ENCODE results near the gene MAML3. TPM values are rescaled to one million over a fixed set of nuclear protein-coding genes. Genes with fewer than 3 reads are reported as not detected.

The MAML3 gene
- total RNA-seq, 4 donors from 2014 or later: 16.1 to 40.0 (median 18.1) TPM

DNA sequence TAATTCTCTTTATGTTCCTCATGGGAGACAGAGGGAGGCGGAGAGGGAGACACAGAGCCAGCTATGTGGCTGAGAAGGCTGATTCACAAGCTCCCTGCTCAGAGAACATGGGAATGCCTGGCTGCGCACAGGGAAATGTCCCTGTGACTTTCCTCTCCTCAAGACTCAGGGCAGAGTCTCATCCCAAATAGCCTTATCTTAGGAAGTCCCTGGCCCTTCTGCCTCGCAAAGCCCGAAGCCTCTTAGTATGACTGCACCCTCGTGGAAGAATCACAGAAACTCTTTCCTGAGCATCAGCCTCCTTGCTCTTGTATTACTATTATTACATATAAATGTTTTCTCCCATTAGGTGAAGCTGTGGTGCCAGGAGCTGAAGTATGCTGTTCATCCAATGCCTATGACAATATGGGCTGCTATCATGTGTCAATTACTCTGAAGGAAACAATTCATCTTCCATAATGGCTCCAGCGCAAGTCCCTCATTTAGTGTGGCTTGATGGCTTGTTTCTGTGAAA, 257.8 kb downstream of the MAML3 start:
- Histone ChIP-seq H3K36me3 (no peaks in the 10 kb centered on the region), H3K4me3 (no peak overlapping the region), H3K4me1 (peaks cover 0 to 1% (median under 1%) of the 10 kb centered on the region in 4 donors), H3K27me3 (no peaks in the 10 kb centered on the region), H3K9me3 (no peaks in the 10 kb centered on the region), H3K27ac (no peak overlapping the region)
- intact Hi-C loops (cut with DNase I; ENCODE audit: low total_unique reads): no loop called here
- WGBS, 2 donors (ENCODE audit: low coverage in 1 of 2): 93 to 100% methylated on average over 1 to 6 of the region's 6 CpGs
- no peak for DNase-seq
- in situ Hi-C loops (cut with MboI; ENCODE audit: low pct_ligation_motif_present in 1 of 4, low pct_unique_long_range_greater_than_20kb in 1 of 4, low sequenced_read_pairs in 3 of 4): no loop called here
- TF ChIP-seq POLR2A (IDR thresholded peaks at IDR 0.05): no peak

DNA sequence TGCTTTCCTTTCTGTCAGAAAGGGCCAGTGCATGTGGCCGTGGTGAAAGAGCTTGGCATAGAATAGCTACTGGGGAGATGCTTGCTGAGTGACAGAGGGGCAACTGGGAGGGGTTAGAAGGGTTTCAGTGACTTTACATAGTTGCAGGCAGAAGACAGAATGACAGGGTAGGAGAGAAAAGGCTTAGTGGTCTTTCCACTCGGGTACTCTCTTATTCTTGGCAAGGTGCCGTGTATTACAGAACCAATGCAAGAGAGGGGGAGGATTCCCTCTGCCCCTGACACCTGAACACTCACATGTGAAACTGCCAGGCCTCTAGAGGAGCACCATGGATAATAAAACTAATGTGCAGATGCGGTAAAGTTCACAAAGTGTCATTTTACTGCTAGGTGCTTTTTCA, 260.2 kb downstream of the MAML3 start:
- Histone ChIP-seq H3K9me3 (no peaks in the 10 kb centered on the region), H3K4me1 (no peaks in the 10 kb centered on the region), H3K4me3 (no peak overlapping the region), H3K27ac (no peak overlapping the region), H3K27me3 (no peaks in the 10 kb centered on the region), H3K36me3 (no peaks in the 10 kb centered on the region)
- TF ChIP-seq POLR2AphosphoS5 (IDR thresholded peaks at IDR 0.05) (no peak), POLR2A (IDR thresholded peaks at IDR 0.05) (no peak), EP300 (IDR thresholded peaks at IDR 0.05; ENCODE audit: low read depth) (no peak)
- TF ChIP-seq, protein P1, sequence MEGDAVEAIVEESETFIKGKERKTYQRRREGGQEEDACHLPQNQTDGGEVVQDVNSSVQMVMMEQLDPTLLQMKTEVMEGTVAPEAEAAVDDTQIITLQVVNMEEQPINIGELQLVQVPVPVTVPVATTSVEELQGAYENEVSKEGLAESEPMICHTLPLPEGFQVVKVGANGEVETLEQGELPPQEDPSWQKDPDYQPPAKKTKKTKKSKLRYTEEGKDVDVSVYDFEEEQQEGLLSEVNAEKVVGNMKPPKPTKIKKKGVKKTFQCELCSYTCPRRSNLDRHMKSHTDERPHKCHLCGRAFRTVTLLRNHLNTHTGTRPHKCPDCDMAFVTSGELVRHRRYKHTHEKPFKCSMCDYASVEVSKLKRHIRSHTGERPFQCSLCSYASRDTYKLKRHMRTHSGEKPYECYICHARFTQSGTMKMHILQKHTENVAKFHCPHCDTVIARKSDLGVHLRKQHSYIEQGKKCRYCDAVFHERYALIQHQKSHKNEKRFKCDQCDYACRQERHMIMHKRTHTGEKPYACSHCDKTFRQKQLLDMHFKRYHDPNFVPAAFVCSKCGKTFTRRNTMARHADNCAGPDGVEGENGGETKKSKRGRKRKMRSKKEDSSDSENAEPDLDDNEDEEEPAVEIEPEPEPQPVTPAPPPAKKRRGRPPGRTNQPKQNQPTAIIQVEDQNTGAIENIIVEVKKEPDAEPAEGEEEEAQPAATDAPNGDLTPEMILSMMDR (IDR thresholded peaks at IDR 0.05): no peak
- intact Hi-C loops (cut with DNase I; ENCODE audit: low total_unique reads): no loop called here
- 76 to 83% methylated on average over 3 to 4 of the region's 4 CpGs for WGBS, 2 donors (ENCODE audit: low coverage in 1 of 2)
- in situ Hi-C loops (cut with MboI; ENCODE audit: low pct_ligation_motif_present in 1 of 4, low pct_unique_long_range_greater_than_20kb in 1 of 4, low sequenced_read_pairs in 3 of 4): no loop called here
- DNase-seq: no peak

- intact Hi-C loops (cut with DNase I; ENCODE audit: low total_unique reads): no loop called here
- H3K4me3 ChIP-seq: no peak overlapping the region
- no peaks in the 10 kb centered on the region for H3K27me3 ChIP-seq
- H3K4me1 ChIP-seq: peaks cover 0 to 2% (median 0%) of the 10 kb centered on the region in 4 donors
- in situ Hi-C loops (cut with MboI; ENCODE audit: low pct_ligation_motif_present in 1 of 4, low pct_unique_long_range_greater_than_20kb in 1 of 4, low sequenced_read_pairs in 3 of 4): no loop called here
- DNase-seq: no peak
- no peak overlapping the region for H3K27ac ChIP-seq
- TF ChIP-seq, protein P1 (IDR thresholded peaks at IDR 0.05): no peak
- no peak for TF ChIP-seq POLR2AphosphoS5 (IDR thresholded peaks at IDR 0.05)
- no peak for TF ChIP-seq EP300 (IDR thresholded peaks at IDR 0.05; ENCODE audit: low read depth)
- no peak for TF ChIP-seq POLR2A (IDR thresholded peaks at IDR 0.05)
- WGBS, 2 donors (ENCODE audit: low coverage in 1 of 2): 86 to 93% methylated on average over 3 to 5 of the region's 5 CpGs
- no peaks in the 10 kb centered on the region for H3K9me3 ChIP-seq
- H3K36me3 ChIP-seq: no peaks in the 10 kb centered on the region
These were observed 260.8 kb downstream of the MAML3 start for GRCh38 chr4:139892973-139893736.

GRCh38 chr4:139890816-139891215, 263.2 kb downstream of the MAML3 start:
- Histone ChIP-seq H3K9me3 (no peaks in the 10 kb centered on the region), H3K4me1 (peaks cover 0 to 23% (median 10%) of the 10 kb centered on the region in 4 donors), H3K27me3 (no peaks in the 10 kb centered on the region), H3K27ac (no peak overlapping the region), H3K4me3 (no peak overlapping the region), H3K36me3 (no peaks in the 10 kb centered on the region)
- intact Hi-C loops (cut with DNase I; ENCODE audit: low total_unique reads): no loop called here
- WGBS, 2 donors (ENCODE audit: low coverage in 1 of 2): 86 to 91% methylated on average over 8 of the region's 8 CpGs
- no peak for DNase-seq
- TF ChIP-seq EP300 (IDR thresholded peaks at IDR 0.05; ENCODE audit: low read depth): no peak
- TF ChIP-seq, protein P1 (IDR thresholded peaks at IDR 0.05): no peak
- no peak for TF ChIP-seq POLR2AphosphoS5 (IDR thresholded peaks at IDR 0.05)
- no peak for TF ChIP-seq POLR2A (IDR thresholded peaks at IDR 0.05)
- in situ Hi-C loops (cut with MboI; ENCODE audit: low pct_ligation_motif_present in 1 of 4, low pct_unique_long_range_greater_than_20kb in 1 of 4, low sequenced_read_pairs in 3 of 4): no loop called here

Data from transverse colon (tissue), 4 donors.